ENCODE measurements around the gene UBE2R2.
A peak's percentile ranks its signal among the peaks of the same experiment; 100 is the strongest.

DNA sequence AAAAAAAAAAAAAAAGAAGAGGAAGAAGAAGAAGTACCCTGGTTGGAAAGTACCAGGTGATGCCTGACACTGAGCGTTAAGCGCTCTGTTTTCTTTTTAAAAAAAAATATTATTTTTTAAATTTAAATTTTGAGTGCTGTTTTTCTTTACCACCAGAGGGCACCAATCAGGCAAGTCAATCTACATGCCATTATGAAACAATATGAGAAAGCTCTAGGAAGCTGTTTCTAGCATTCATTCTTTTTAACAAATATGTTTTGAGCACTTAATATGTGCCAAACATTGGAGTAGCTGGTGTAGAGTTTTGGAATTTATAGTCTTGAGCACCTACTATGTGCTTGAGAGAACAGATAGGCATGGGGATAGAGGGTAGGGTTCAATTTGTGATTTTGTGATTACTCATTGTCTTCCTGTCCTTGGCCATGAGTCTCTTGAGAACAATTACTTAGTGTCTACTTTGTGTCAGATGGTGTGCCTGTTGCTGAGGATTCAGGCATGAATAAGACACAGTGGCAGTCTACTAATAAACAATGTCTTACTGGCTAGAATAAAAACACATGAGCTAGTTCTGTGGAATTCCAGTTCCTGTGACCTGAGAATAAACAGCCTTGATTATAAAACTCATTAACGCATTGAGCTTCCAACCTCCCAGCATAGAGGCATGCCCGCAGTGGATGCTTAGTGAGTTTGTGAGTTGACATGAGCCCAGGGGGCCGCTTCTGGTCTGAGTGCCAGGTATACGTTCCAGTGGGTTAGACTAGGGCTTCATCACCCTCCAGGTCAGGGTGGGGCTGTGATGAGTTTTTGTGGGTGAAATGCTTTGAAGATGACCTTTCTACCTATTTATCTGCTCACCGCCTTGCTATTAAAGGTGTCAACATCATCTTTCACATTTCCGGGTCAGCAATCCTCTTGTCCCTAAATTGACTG, 3.0 kb upstream of the UBE2R2 start:
- no peak for TF ChIP-seq POLR2A (IDR thresholded peaks at IDR 0.05)
- TF ChIP-seq, protein P1, sequence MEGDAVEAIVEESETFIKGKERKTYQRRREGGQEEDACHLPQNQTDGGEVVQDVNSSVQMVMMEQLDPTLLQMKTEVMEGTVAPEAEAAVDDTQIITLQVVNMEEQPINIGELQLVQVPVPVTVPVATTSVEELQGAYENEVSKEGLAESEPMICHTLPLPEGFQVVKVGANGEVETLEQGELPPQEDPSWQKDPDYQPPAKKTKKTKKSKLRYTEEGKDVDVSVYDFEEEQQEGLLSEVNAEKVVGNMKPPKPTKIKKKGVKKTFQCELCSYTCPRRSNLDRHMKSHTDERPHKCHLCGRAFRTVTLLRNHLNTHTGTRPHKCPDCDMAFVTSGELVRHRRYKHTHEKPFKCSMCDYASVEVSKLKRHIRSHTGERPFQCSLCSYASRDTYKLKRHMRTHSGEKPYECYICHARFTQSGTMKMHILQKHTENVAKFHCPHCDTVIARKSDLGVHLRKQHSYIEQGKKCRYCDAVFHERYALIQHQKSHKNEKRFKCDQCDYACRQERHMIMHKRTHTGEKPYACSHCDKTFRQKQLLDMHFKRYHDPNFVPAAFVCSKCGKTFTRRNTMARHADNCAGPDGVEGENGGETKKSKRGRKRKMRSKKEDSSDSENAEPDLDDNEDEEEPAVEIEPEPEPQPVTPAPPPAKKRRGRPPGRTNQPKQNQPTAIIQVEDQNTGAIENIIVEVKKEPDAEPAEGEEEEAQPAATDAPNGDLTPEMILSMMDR (IDR thresholded peaks at IDR 0.05 in 4 of 5, conservative IDR thresholded peaks at IDR 0.05 in 1 of 5) = peak; percentile 72 to 83 (median 77)
